NCI-H1048 (cell line): ENCODE measurements around the gene PMVK.

Source experiments
- DNase-seq: peaks from one replicate; lab custom pipeline; 2025; lab: John Stamatoyannopoulos, UW

Gene PMVK

GRCh38 chr1:154878371-154879037 lies 58.0 kb downstream of the PMVK start:
- DNase-seq = no peak

GRCh38 chr1:154877370-154877974 lies 59.0 kb downstream of the PMVK start:
- no peak for DNase-seq

GRCh38 chr1:154876842-154877369 lies 59.6 kb downstream of the PMVK start:
- DNase-seq = no peak
